Astrocyte of the spinal cord (primary cell): ENCODE results near the gene SAPCD2.

Experiments
- DNase-seq: peaks from one replicate; pipeline ENCODE4 v3.0.0; 2011; ENCODE audit warnings: low read depth, low spot score
- H3K4me3 ChIP-seq: 2 replicates; pipeline ENCODE4 v1.5.1; 2011; ENCODE audit warnings: low read depth, mild to moderate bottlenecking, low read length, moderate library complexity
- in situ Hi-C: cut with HindIII; loops from 2 replicates; pipeline ENCODE4 v1.10.0; 2017; ENCODE audit warnings: low sequenced_read_pairs
- TF ChIP-seq, protein P1 (sequence below): IDR thresholded peaks from 2 replicates; pipeline ENCODE4 v1.5.1; 2012; ENCODE audit warnings: low read depth, mild to moderate bottlenecking, low read length, inconsistent platforms

The SAPCD2 gene

DNA sequence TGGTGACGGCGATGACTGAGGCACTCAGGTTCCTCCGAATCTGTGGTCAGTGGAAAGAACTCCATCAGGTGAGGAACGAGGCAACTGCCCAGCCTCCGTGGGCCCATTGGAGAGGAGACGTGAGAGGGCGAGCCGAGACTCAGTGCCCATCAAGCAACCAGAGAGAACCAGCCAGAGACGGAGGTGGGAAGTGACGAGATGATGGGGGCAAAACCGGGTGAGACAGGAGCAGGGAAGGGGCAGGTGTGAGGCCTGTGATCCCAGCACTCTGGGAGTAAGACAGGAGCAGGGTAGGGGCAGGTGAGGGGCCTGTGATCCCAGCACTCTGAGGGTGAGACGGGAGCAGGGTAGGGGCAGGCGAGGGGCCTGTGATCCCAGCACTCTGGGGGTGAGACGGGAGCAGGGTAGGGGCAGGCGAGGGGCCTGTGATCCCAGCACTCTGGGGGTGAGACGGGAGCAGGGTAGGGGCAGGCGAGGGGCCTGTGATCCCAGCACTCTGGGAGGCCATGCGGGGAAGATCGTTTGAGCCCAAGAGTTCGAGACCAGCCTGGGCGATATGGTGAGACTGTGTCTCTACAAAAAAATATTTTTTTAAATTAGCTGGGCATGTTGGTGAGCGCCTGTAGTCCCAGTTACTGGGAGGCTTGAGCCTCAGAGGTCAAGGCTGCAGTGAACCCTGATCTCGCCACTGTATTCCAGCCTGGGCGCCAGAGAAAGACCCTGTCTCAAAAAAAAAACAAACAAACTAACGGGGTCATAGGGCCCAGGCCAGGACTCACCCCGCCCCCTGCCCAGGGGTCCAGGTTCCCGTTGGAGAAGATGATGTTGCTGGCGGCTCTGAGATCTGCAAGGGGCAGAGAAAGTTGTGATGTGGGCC, 40.8 kb upstream of the SAPCD2 start:
- in situ Hi-C loops: no loop called here
- H3K4me3 ChIP-seq: no peak overlapping the region
- TF ChIP-seq, protein P1, sequence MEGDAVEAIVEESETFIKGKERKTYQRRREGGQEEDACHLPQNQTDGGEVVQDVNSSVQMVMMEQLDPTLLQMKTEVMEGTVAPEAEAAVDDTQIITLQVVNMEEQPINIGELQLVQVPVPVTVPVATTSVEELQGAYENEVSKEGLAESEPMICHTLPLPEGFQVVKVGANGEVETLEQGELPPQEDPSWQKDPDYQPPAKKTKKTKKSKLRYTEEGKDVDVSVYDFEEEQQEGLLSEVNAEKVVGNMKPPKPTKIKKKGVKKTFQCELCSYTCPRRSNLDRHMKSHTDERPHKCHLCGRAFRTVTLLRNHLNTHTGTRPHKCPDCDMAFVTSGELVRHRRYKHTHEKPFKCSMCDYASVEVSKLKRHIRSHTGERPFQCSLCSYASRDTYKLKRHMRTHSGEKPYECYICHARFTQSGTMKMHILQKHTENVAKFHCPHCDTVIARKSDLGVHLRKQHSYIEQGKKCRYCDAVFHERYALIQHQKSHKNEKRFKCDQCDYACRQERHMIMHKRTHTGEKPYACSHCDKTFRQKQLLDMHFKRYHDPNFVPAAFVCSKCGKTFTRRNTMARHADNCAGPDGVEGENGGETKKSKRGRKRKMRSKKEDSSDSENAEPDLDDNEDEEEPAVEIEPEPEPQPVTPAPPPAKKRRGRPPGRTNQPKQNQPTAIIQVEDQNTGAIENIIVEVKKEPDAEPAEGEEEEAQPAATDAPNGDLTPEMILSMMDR: no peak
- no peak for DNase-seq

DNA sequence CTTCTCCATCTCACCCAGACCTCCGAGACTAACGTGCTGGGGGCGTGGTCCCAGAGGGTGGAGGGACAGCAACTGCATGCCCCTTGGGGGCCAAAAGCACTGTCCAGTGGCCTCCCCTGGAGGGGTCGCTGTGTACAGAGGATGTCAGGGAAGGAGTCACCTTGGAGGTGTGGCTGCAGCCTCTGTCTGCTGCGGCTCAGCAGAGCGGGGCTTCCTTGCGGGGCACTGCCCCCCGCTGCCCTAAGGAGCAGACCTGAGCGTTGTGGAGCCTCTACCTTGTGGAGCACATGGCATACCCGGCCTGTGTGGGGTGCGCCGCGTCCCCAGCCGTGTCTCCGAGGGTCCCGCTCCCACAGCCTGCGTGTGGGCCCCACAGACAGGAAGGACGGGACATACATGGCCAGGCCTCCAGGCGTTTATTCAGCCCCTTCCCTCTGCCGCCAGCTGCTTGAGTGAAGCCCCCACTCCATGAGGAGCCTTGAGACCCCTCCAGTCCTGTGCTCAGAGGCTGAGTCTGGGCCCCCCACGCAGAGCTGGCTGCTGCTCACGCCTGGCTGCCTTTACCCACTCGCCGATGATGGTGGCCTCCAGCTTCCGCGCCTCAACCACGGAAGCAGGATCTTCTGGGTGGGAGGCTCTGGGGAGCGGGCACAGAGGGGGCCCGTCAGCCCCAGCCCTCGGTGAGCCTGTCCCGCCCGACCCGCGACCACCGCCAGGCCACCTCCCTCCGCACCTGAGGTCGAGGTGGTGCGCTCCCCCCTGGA, 40.0 kb upstream of the SAPCD2 start:
- in situ Hi-C loops: no loop called here
- H3K4me3 ChIP-seq: no peak overlapping the region
- DNase-seq: no peak
- TF ChIP-seq, protein P1: no peak

DNA sequence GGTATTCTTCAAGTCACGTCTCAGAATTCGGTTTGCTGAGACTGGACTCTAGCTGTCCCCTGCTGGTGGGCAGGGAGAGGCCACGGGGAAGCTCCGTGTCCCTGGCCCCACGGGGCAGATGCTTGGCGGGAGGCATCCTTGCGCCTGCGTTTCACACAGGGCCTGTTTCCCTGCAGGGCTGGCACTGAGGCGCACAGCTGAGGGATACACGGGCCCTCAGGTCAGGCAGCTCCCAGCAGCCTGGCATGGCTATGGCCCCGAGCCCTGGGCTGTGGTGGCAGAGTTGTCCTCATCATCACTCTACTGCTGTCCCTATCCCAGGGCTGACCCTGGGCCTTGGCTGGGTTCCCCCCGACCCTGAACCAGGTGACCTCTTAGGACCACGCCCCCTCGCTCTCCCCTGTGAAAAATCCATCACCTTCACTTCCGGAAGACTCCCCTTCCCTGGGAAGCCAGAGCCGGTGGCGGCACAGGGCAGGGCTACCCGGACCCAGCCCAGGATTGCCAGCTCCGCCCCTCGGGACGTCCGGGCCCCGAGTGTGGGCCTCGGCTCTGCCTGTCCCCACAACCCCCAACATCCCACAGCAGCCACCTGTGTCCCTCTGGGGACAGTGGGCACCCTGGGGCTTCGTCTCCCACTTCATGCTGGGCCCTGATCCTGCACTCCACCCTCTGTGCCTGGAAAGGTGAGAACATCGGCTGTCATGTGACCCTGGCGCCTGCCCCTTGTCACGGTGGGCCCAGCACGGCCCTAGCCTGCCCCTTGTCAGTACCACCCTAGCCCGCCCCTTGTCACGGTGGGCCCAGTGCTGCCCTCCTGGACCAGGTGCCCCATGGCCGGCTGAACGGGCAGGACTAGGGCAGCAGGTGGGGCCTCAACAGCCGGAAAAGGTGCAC, 39.1 kb upstream of the SAPCD2 start:
- no peak overlapping the region for H3K4me3 ChIP-seq
- TF ChIP-seq, protein P1: no peak
- DNase-seq: no peak

DNA sequence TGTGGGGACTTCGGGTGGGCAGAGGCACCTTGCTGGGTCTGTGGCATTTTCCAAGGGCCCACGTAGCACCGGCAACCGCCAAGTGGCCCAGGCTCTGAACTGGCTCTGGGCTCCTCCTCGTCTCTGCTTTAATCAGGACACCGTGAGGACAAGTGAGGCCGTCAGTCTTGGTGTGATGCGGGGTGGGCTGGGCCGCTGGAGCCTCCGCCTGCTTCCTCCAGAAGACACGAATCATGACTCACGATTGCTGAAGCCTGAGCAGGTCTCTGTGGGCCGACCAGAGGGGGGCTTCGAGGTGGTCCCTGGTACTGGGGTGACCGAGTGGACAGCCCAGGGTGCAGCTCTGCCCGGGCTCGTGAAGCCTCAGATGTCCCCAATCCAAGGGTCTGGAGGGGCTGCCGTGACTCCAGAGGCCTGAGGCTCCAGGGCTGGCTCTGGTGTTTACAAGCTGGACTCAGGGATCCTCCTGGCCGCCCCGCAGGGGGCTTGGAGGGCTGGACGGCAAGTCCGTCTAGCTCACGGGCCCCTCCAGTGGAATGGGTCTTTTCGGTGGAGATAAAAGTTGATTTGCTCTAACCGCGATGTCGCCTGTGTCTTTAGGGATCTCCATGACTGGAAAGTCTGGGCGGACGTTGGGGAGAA, 38.4 kb upstream of the SAPCD2 start:
- no peak for DNase-seq
- in situ Hi-C loops: no loop called here
- TF ChIP-seq, protein P1: no peak
- no peak overlapping the region for H3K4me3 ChIP-seq

More for the DNA sequence above, 39.1 kb upstream of the SAPCD2 start:
- in situ Hi-C loops: no loop called here

DNA sequence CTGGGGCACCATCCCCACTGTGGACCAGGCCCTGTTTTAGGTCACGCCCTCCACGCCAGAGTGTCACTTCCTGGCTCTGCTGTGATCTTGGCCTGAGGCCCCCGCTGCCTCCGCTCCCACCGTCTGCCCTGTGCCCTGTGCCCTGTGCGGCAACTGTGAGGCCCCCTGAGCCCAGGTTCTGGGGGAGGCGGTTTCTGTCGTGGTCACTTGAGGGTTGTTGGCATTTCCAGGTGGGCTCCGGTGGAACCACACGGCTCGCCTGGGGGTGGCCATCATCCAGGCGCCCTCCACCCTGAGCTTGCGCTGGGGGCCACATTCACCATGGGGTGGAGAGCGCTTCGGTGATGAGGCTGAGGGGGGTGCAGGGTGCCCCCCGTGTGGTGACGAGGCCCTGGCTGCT, 37.6 kb upstream of the SAPCD2 start:
- DNase-seq: no peak
- no peak overlapping the region for H3K4me3 ChIP-seq
- in situ Hi-C loops: no loop called here
- TF ChIP-seq, protein P1: no peak
